ENCODE measurements around the gene PEPD. TPM values are rescaled to one million over a fixed set of nuclear protein-coding genes. Genes with fewer than 3 reads are reported as not detected.

Gene PEPD
- total and polyA plus RNA-seq, 2 of the 4 experiments (the other 2 are of a cell fraction) = 36.7 to 88.4 TPM

DNA sequence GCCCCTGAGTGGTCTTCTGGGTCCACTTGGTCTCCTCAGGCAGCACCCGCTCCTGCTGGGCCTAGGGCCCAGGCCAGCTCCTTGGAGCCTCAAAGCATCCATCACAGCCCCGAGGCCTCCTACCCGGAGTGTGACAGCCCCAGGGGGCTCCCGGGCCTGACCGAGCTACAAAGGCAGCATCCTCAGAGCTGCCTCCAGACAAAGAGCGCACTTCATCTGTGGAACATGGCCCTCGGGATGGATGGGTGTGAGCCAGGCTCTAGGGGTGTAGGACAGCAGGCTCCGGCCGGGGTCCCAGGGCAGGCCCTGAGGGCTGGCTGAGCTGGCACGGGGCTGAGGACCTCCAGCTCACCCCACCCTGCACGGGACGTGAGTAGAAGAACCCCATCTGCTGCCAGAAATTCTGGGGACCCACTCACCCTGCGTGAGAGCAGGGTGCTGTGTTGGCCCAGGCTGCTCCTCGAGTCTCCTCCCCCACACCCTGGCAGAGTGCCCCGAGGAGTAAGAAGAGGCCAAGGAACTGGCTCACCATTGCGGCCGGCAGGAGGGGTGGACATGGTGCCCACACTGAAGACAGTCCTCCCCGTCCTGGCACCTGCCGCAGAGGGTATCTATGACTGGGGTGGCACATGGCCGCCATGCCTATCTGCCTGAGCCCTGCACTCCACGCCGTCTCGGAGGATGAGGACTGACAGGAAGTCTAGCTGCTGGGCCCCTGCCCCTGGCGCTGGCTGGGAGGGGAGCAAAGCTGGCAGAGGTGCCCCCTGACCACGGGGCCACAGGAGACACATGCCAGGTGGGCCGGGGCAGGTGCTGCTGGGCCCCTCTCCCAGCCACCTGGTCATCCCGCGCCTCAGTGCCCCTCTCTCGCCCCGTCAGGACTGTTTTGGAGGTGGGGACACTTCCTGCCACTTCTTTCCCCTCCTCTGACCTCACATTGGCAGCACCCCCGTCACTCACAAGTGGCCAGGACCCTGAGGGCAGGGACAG lies 125.7 kb downstream of the PEPD start (continued):
- TF ChIP-seq NFE2L2 (IDR thresholded peaks at IDR 0.05; ENCODE audit: low read depth, low read length) (no peak), BHLHE40 (IDR thresholded peaks at IDR 0.05; ENCODE audit: low read depth, low read length) (no peak)

DNA sequence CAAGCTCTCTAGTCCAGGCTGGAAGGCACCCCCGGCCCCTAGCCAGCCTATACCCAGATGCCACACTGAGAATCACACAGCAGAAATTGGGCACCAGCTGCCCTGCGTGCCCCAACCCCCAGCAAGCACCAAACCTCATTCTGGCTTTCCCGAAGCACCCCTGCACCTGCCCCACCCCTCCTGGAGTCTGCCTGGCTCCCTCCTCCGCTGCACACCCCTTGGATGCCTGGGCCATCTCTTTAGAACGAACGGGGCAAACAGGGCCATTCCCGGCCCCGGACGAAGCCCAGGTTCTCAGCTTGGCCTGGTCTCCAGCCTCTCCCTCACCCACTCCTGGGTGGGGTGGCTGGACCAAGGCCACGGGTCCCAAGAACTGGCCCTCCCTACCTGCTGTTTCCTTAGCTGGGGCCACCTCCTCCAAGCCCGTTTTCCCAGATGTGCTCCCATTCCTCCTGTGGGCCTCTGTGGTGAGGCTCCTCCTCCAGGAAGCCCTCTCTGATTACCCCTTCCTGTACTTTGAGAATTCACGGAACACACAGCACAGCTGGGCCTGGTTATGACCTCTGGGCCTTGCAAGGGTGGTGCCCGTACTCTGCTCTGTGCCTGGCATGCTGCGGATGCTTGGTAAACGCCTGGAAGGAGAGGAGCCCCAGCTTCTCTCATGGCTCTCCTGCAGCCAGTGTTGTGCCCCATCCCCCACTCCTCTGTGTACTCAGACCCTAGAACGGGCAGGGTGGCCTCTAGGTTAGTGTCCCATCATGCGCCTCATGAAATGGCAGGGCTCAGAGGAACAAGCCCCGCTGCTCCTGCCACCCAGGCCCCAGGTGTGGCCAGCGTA lies 126.6 kb downstream of the PEPD start:
- no peak overlapping the region; the same call in 1 of the 2 replicates for H4K91ac ChIP-seq (ENCODE audit: insufficient read depth, low read depth, low read length)
- H3K14ac ChIP-seq (replicated peaks; ENCODE audit: low read depth, low read length) = no peak overlapping the region; the same call in 1 of the 2 replicates
- in situ Hi-C loops (cut with MboI; ENCODE audit: low sequenced_read_pairs) = no loop called here
- no peak overlapping the region for H2BK120ac ChIP-seq (ENCODE audit: low read depth, low read length)
- no peak overlapping the region for H3K4me3 ChIP-seq (ENCODE audit: insufficient read depth, low read depth, low read length)
- WGBS, 2 experiments (ENCODE audit: extremely low coverage in 2 of 2, insufficient read length in 1 of 2) = 94% methylated on average over 7 of the region's 19 CpGs; no CpG with 5 or more reads in 1 of the 2 experiments
- no peak overlapping the region for H3K18ac ChIP-seq (ENCODE audit: low read depth, low read length)
- H3K79me1 ChIP-seq (ENCODE audit: low read depth in 1 of 2, low read length in 2 of 2) = peaks cover 0 to 17% of the 10 kb centered on the region in 2 experiments; a peak in 1 of 4 replicates
- BruUV-seq (replicated peaks) = no TSS peak
- no peak overlapping the region for H4K8ac ChIP-seq (ENCODE audit: low read depth in 2 of 2, low read length in 2 of 2)
- no peak overlapping the region for H3K23ac ChIP-seq (ENCODE audit: low read depth, low read length)
- H3K4me2 ChIP-seq (ENCODE audit: low read depth, low read length) = no peak overlapping the region
- H2BK20ac ChIP-seq (ENCODE audit: low read depth, low read length) = no peak overlapping the region
- H3K27ac ChIP-seq (ENCODE audit: insufficient read depth, low read length) = no peak overlapping the region
- peaks cover 6% of the 10 kb centered on the region; the same call in 1 of the 2 replicates for H3K9me1 ChIP-seq (ENCODE audit: insufficient read depth, low read length)
- CTCF ChIA-PET = no interaction called here
- DNase-seq = no peak
- H2AFZ ChIP-seq (replicated peaks; ENCODE audit: low read length, poor library complexity) = peak overlapping the region; percentile 46
- H4K20me1 ChIP-seq (ENCODE audit: insufficient read depth, low read length) = peaks cover 38% of the 10 kb centered on the region
- H2BK15ac ChIP-seq (ENCODE audit: low read depth, low read length) = no peak overlapping the region
- H3K4me1 ChIP-seq (ENCODE audit: control insufficient read depth, insufficient read depth, low read length) = peaks cover 27% of the 10 kb centered on the region
- no peaks in the 10 kb centered on the region; the same call in 1 of the 2 replicates for H3K36me3 ChIP-seq (ENCODE audit: control insufficient read depth, insufficient read depth, low read length)
- dilution Hi-C loops (cut with HindIII; ENCODE audit: low sequenced_read_pairs, unreplicated experiment) = no loop called here
- peak overlapping the region; percentile 40 for H2AK9ac ChIP-seq (replicated peaks; ENCODE audit: low read depth, low read length, poor library complexity)
- no peak overlapping the region for H2BK5ac ChIP-seq (ENCODE audit: low read depth, low read length, poor library complexity, severe bottlenecking)
- H4K5ac ChIP-seq (ENCODE audit: low read depth, low read length) = no peak overlapping the region
- H2AK5ac ChIP-seq (ENCODE audit: low read depth, low read length) = peak overlapping the region; percentile 13; the same call in 1 of the 2 replicates
- no peaks in the 10 kb centered on the region for H3K27me3 ChIP-seq (ENCODE audit: control insufficient read depth, insufficient read depth, low read length)
- no peak overlapping the region for H3K9ac ChIP-seq (ENCODE audit: low read depth, low read length)
- no peaks in the 10 kb centered on the region for H3K9me3 ChIP-seq (ENCODE audit: control insufficient read depth, insufficient read depth, low read length)
- H3K56ac ChIP-seq (ENCODE audit: extremely low read depth, insufficient read depth, low read length) = no peak overlapping the region
- POLR2A ChIA-PET (ENCODE audit: unreplicated experiment) = no interaction called here
- ATAC-seq (ENCODE audit: low read depth) = no peak
- H3K4ac ChIP-seq (ENCODE audit: low read depth, low read length) = peak overlapping the region; percentile 12; the same call in 1 of the 2 replicates
- intact Hi-C loops (cut with micrococcal nuclease) = no loop called here
- no peak for TF ChIP-seq FOS (IDR thresholded peaks at IDR 0.05; ENCODE audit: low read depth, low read length)
- no peak for TF ChIP-seq NFE2L2 (IDR thresholded peaks at IDR 0.05; ENCODE audit: low read depth, low read length)
- TF ChIP-seq, protein P1, sequence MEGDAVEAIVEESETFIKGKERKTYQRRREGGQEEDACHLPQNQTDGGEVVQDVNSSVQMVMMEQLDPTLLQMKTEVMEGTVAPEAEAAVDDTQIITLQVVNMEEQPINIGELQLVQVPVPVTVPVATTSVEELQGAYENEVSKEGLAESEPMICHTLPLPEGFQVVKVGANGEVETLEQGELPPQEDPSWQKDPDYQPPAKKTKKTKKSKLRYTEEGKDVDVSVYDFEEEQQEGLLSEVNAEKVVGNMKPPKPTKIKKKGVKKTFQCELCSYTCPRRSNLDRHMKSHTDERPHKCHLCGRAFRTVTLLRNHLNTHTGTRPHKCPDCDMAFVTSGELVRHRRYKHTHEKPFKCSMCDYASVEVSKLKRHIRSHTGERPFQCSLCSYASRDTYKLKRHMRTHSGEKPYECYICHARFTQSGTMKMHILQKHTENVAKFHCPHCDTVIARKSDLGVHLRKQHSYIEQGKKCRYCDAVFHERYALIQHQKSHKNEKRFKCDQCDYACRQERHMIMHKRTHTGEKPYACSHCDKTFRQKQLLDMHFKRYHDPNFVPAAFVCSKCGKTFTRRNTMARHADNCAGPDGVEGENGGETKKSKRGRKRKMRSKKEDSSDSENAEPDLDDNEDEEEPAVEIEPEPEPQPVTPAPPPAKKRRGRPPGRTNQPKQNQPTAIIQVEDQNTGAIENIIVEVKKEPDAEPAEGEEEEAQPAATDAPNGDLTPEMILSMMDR (conservative IDR thresholded peaks at IDR 0.05; ENCODE audit: low read depth, low read length) = no peak
- no peak for TF ChIP-seq RCOR1 (IDR thresholded peaks at IDR 0.05; ENCODE audit: insufficient replicate concordance, low read length)
- no peak for TF ChIP-seq POLR2A (IDR thresholded peaks at IDR 0.05; ENCODE audit: low read depth, low read length)
- TF ChIP-seq SMC3 (IDR thresholded peaks at IDR 0.05; ENCODE audit: low read depth, low read length) = no peak
- no peak for TF ChIP-seq MXI1 (IDR thresholded peaks at IDR 0.05; ENCODE audit: borderline replicate concordance, low read depth, low read length)
- no peak for TF ChIP-seq RFX5 (IDR thresholded peaks at IDR 0.05; ENCODE audit: low read depth, low read length)
- no peak for TF ChIP-seq CHD1 (IDR thresholded peaks at IDR 0.05; ENCODE audit: low read depth, low read length)
- TF ChIP-seq MAFK (IDR thresholded peaks at IDR 0.05; ENCODE audit: low read depth, low read length) = no peak
- no peak for TF ChIP-seq MAZ (IDR thresholded peaks at IDR 0.05; ENCODE audit: borderline replicate concordance, low read depth, low read length)
- TF ChIP-seq CEBPB (IDR thresholded peaks at IDR 0.05; ENCODE audit: low read depth, low read length) = no peak
